Measurements from ENCODE around the gene PEX7.
"Not testable (repeated sequence)": the region's sequence is repeated elsewhere in the genome, so short reads cannot be mapped to it uniquely, and the experiment has no call there.

The PEX7 gene

GRCh38 chr6:136895901-136896300 is 73.5 kb downstream of the PEX7 start:
- DNase-seq (ENCODE audit: low spot score) = no peak

- no peak for DNase-seq (ENCODE audit: low spot score)
These were observed 74.7 kb downstream of the PEX7 start for GRCh38 chr6:136897071-136897470.

GRCh38 chr6:136901212-136901784 is 78.9 kb downstream of the PEX7 start:
- no peak for DNase-seq (ENCODE audit: low spot score)

GRCh38 chr6:136904477-136904876 is 82.1 kb downstream of the PEX7 start:
- not testable (repeated sequence) for DNase-seq (ENCODE audit: low spot score)

- DNase-seq (ENCODE audit: low spot score) = no peak
These were observed 92.6 kb downstream of the PEX7 start for GRCh38 chr6:136914947-136915346.

GRCh38 chr6:136918706-136919105 is 96.3 kb downstream of the PEX7 start:
- no peak for DNase-seq (ENCODE audit: low spot score)

- DNase-seq (ENCODE audit: low spot score) = no peak
These were observed 97.8 kb downstream of the PEX7 start for GRCh38 chr6:136920216-136920615.

- no peak for DNase-seq (ENCODE audit: low spot score)
These were observed 98.4 kb downstream of the PEX7 start for GRCh38 chr6:136920671-136921380.

- no peak for DNase-seq (ENCODE audit: low spot score)
These were observed 99.1 kb downstream of the PEX7 start for GRCh38 chr6:136921381-136921935.

- no peak for DNase-seq (ENCODE audit: low spot score)
These were observed 99.7 kb downstream of the PEX7 start, which contains the start of gene SLC35D3 for GRCh38 chr6:136921936-136922684. TSS of gene SLC35D3 (plus strand) at chr6:136922301. CDS start at chr6:136922429, 128 bp downstream.

GRCh38 chr6:136922685-136923006 is 100.3 kb downstream of the PEX7 start:
- DNase-seq (ENCODE audit: low spot score) = no peak

GRCh38 chr6:136923116-136923953 is 100.9 kb downstream of the PEX7 start:
- no peak for DNase-seq (ENCODE audit: low spot score)

GRCh38 chr6:136923954-136924673 is 101.7 kb downstream of the PEX7 start:
- no peak for DNase-seq (ENCODE audit: low spot score)

- no peak for DNase-seq (ENCODE audit: low spot score)
These were observed 104.0 kb downstream of the PEX7 start for GRCh38 chr6:136926383-136926782.

GRCh38 chr6:136927292-136927691 is 104.9 kb downstream of the PEX7 start:
- no peak for DNase-seq (ENCODE audit: low spot score)

GRCh38 chr6:136930528-136930927 is 108.1 kb downstream of the PEX7 start:
- no peak for DNase-seq (ENCODE audit: low spot score)

- no peak for DNase-seq (ENCODE audit: low spot score)
These were observed 110.2 kb downstream of the PEX7 start for GRCh38 chr6:136932599-136932998.

GRCh38 chr6:136945072-136945471 is 122.7 kb downstream of the PEX7 start:
- DNase-seq (ENCODE audit: low spot score) = no peak

GRCh38 chr6:136945711-136946121 is 123.3 kb downstream of the PEX7 start:
- no peak for DNase-seq (ENCODE audit: low spot score)

GRCh38 chr6:136947037-136947436 is 124.6 kb downstream of the PEX7 start:
- no peak for DNase-seq (ENCODE audit: low spot score)

GRCh38 chr6:136949957-136950356 is 127.6 kb downstream of the PEX7 start:
- not testable (repeated sequence) for DNase-seq (ENCODE audit: low spot score)
